GM18526 (cell line): ENCODE data around the gene BUB3.

Experiments
- POLR2A ChIP-seq: IDR thresholded peaks from 3 replicates; pipeline ENCODE4 v1.6.1; 2011; ENCODE audit not compliant: insufficient read length; ENCODE audit errors: extremely low read depth

The BUB3 gene

GRCh38 chr10:123212063-123212462 lies 57.9 kb downstream of the BUB3 start:
- TF ChIP-seq POLR2A, result no peak

GRCh38 chr10:123212640-123213039 lies 58.4 kb downstream of the BUB3 start:
- TF ChIP-seq POLR2A, result no peak

GRCh38 chr10:123213192-123213591 lies 59.0 kb downstream of the BUB3 start:
- no peak for TF ChIP-seq POLR2A
